Mucosa of descending colon (tissue), 3 donors: ENCODE data around the gene GPR142. TPM values are rescaled to one million over a fixed set of nuclear protein-coding genes. Genes with fewer than 3 reads are reported as not detected.

Experiments used
- ATAC-seq: fragments of 200-7000 bp; cut with Tn5 transposase; one replicate; pipeline ENCODE4 v1.9.1; 2020; ENCODE audit warnings: mild to moderate bottlenecking, moderate library complexity
- DNase-seq, 3 donors: peaks; one replicate each; pipeline ENCODE4 v3.0.0-alpha.2; 2020
- H3K36me3 ChIP-seq: fragments of 200-600 bp; one replicate; pipeline ENCODE4 v1.8.0; 2021; ENCODE audit warnings: low read depth, mild to moderate bottlenecking
- H3K4me1 ChIP-seq: fragments of 200-600 bp; one replicate; pipeline ENCODE4 v1.8.0; 2021; ENCODE audit warnings: low read depth, mild to moderate bottlenecking
- H3K4me3 ChIP-seq: fragments of 200-600 bp; one replicate; pipeline ENCODE4 v1.8.0; 2021; ENCODE audit warnings: mild to moderate bottlenecking
- H3K9me3 ChIP-seq: fragments of 200-600 bp; one replicate; pipeline ENCODE4 v1.8.0; 2021; ENCODE audit warnings: mild to moderate bottlenecking
- CTCF ChIP-seq: fragments of 200-600 bp; IDR thresholded peaks from one replicate; pipeline ENCODE4 v1.8.0; 2022; ENCODE audit warnings: antibody characterized with exemption, mild to moderate bottlenecking
- intact Hi-C, 2 donors: fragments of 100-400 bp; cut with DNase I in 1 of 2; cut with micrococcal nuclease in 1 of 2; formaldehyde crosslinking; loops; one replicate each; pipeline versions ENCODE4 v1.11.0 to v1.11.1; 2022; cut with DNase I, micrococcal nuclease
- total RNA-seq, 3 donors: library from RNA; stranded (reverse); fragmentation: NEBNext Ultra II Directional in 2 of 3; extraction: Animal tissue kit (Norgen Biotek cat#: 25700) in 2 of 3; gene quantifications; one replicate each; pipeline versions ENCODE4 v1.2.1 to v1.2.4, GENCODE V29; 2021 to 2023
- donor health status: DM: no; HTN: no; CAD: no; lungs with moderate emphysema.
- donor health status: DM: no; HTN: no; CAD: no.
- donor health status: DM: no; HTN: yes; CAD: no.

The GPR142 gene
- total RNA-seq, 3 donors from 2014 or later = 0.17 TPM; not detected in 2

GRCh38 chr17:74391771-74392170 is 24.5 kb downstream of the GPR142 start:
- Histone ChIP-seq H3K9me3 (no peaks in the 10 kb centered on the region), H3K4me1 (peaks cover 15% of the 10 kb centered on the region), H3K4me3 (no peak overlapping the region), H3K36me3 (no peaks in the 10 kb centered on the region)
- peak; percentile 11 for ATAC-seq
- intact Hi-C loops = no loop called here
- DNase-seq = peak in 1 of 3 donors; percentile 34
- no peak for TF ChIP-seq CTCF

- DNase-seq (peak in 1 of 3 donors; percentile 14), ATAC-seq (no peak)
- H3K9me3 ChIP-seq = no peaks in the 10 kb centered on the region
- TF ChIP-seq CTCF = no peak
- H3K4me1 ChIP-seq = peaks cover 8% of the 10 kb centered on the region
- intact Hi-C loops = no loop called here
- no peak overlapping the region for H3K4me3 ChIP-seq
- no peaks in the 10 kb centered on the region for H3K36me3 ChIP-seq
Observed at GRCh38 chr17:74392848-74393247, 25.5 kb downstream of the GPR142 start.

GRCh38 chr17:74393346-74393942 is 26.1 kb downstream of the GPR142 start:
- H3K4me3 ChIP-seq = no peak overlapping the region
- DNase-seq = peak in 1 of 3 donors; percentile 21

GRCh38 chr17:74394275-74394950 is 27.1 kb downstream of the GPR142 start:
- ATAC-seq = no peak
- DNase-seq = peak in 1 of 3 donors; percentile 39
- no peaks in the 10 kb centered on the region for H3K9me3 ChIP-seq
- intact Hi-C loops = no loop called here
- no peaks in the 10 kb centered on the region for H3K36me3 ChIP-seq
- no peak overlapping the region for H3K4me3 ChIP-seq
- no peak for TF ChIP-seq CTCF
- peaks cover 7% of the 10 kb centered on the region for H3K4me1 ChIP-seq

More at GRCh38 chr17:74393346-74393942, 26.1 kb downstream of the GPR142 start:
- no peak for TF ChIP-seq CTCF
- H3K4me1 ChIP-seq = peaks cover 7% of the 10 kb centered on the region
- intact Hi-C loops = no loop called here
- no peaks in the 10 kb centered on the region for H3K9me3 ChIP-seq
- H3K36me3 ChIP-seq = no peaks in the 10 kb centered on the region
- ATAC-seq = no peak

- DNase-seq (peak; percentile 47 to 64 (median 52)), ATAC-seq (peak; percentile 97)
- no peak overlapping the region for H3K4me3 ChIP-seq
- H3K36me3 ChIP-seq = no peaks in the 10 kb centered on the region
- intact Hi-C loops = no loop called here
- TF ChIP-seq CTCF = no peak
- H3K9me3 ChIP-seq = no peaks in the 10 kb centered on the region
- H3K4me1 ChIP-seq = peaks cover 7% of the 10 kb centered on the region
Observed at GRCh38 chr17:74394977-74395376, 27.7 kb downstream of the GPR142 start.
